Prostate gland (tissue), 2 donors: ENCODE measurements around the gene UGT2B17.

Experiments
- CTCF ChIP-seq, 4 experiments: fragments of 200-600 bp in 2 of 4; fragments of 450-650 bp in 2 of 4; sonication (generic) in 2 of 4; IDR thresholded peaks; 1 replicate in 3 of 4; 2 replicates in 1 of 4; pipeline ENCODE4 v1.5.1; 2016 to 2019; ENCODE audit warnings: antibody characterized with exemption in 4 of 4, mild to moderate bottlenecking in 2 of 4, moderate library complexity in 2 of 4
- POLR2AphosphoS5 ChIP-seq: sonication (generic); formaldehyde crosslinking; IDR thresholded peaks from one replicate; pipeline ENCODE4 v1.6.1; 2017; ENCODE audit warnings: antibody characterized with exemption

GRCh38 chr4:68592673-68593072, 16.6 kb upstream of the UGT2B17 start:
- TF ChIP-seq CTCF (IDR thresholded peaks at IDR 0.05): no peak
- no peak for TF ChIP-seq POLR2AphosphoS5
